Progenitor cell of endocrine pancreas (in vitro differentiated cells): ENCODE data around the gene RNF5. TPM values are rescaled to one million over a fixed set of nuclear protein-coding genes. Genes with fewer than 3 reads are reported as not detected.
A peak's percentile ranks its signal among the peaks of the same experiment; 100 is the strongest.

Experiments used
- DNase-seq: peaks from one replicate; pipeline ENCODE4 v3.0.0; 2021; ENCODE audit warnings: low spot score; ENCODE audit not compliant: unreplicated experiment
- H3K27ac Mint-ChIP-seq: 2 replicates; pipeline ENCODE4 v1.8.0; 2021; ENCODE audit warnings: mild to moderate bottlenecking, moderate library complexity, mixed read lengths
- H3K27me3 Mint-ChIP-seq: 2 replicates; pipeline ENCODE4 v1.8.0; 2021; ENCODE audit warnings: mixed read lengths
- H3K36me3 Mint-ChIP-seq: 2 replicates; pipeline ENCODE4 v1.8.0; 2022; ENCODE audit warnings: mixed read lengths; ENCODE audit not compliant: insufficient read depth
- H3K4me1 Mint-ChIP-seq: 2 replicates; pipeline ENCODE4 v1.8.0; 2021; ENCODE audit warnings: low read depth, mixed read lengths
- H3K4me3 Mint-ChIP-seq: 2 replicates; pipeline ENCODE4 v1.8.0; 2021; ENCODE audit warnings: low read depth, mild to moderate bottlenecking, moderate library complexity, mixed read lengths
- H3K9me3 Mint-ChIP-seq: 2 replicates; pipeline ENCODE4 v1.8.0; 2021; ENCODE audit warnings: low read depth, mixed read lengths
- total RNA-seq: library from RNA; stranded (reverse); gene quantifications from 2 replicates; pipeline ENCODE4 v1.2.1, GENCODE V29; 2021
- TF ChIP-seq, protein P1 (sequence below): fragments of 200-600 bp; sonication (generic); IDR thresholded peaks from one replicate; pipeline ENCODE4 v1.5.0; 2021; ENCODE audit warnings: antibody characterized with exemption, mild to moderate bottlenecking; ENCODE audit not compliant: unreplicated experiment

RNF5 gene
- total RNA-seq, 1 donor from 2014 or later = 92.2 TPM

GRCh38 chr6:32153564-32154513, 24.4 kb upstream of the RNF5 start, which contains the start of gene PPT2:
PPT2 (plus strand) TSS chr6:32154141; CDS start chr6:32154595, 454 bp downstream.
- DNase-seq = peak; percentile 75
- H3K27me3 Mint-ChIP-seq = peaks cover 13% of the 10 kb centered on the region
- peaks cover 28% of the 10 kb centered on the region for H3K4me1 Mint-ChIP-seq
- H3K36me3 Mint-ChIP-seq = peaks cover 17% of the 10 kb centered on the region
- H3K27ac Mint-ChIP-seq = peak within 1 kb of the TSS; percentile 98
- peak within 1 kb of the TSS; percentile 99 for H3K4me3 Mint-ChIP-seq
- H3K9me3 Mint-ChIP-seq = no peaks in the 10 kb centered on the region
- TF ChIP-seq, protein P1, sequence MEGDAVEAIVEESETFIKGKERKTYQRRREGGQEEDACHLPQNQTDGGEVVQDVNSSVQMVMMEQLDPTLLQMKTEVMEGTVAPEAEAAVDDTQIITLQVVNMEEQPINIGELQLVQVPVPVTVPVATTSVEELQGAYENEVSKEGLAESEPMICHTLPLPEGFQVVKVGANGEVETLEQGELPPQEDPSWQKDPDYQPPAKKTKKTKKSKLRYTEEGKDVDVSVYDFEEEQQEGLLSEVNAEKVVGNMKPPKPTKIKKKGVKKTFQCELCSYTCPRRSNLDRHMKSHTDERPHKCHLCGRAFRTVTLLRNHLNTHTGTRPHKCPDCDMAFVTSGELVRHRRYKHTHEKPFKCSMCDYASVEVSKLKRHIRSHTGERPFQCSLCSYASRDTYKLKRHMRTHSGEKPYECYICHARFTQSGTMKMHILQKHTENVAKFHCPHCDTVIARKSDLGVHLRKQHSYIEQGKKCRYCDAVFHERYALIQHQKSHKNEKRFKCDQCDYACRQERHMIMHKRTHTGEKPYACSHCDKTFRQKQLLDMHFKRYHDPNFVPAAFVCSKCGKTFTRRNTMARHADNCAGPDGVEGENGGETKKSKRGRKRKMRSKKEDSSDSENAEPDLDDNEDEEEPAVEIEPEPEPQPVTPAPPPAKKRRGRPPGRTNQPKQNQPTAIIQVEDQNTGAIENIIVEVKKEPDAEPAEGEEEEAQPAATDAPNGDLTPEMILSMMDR = peak; percentile 38

DNA sequence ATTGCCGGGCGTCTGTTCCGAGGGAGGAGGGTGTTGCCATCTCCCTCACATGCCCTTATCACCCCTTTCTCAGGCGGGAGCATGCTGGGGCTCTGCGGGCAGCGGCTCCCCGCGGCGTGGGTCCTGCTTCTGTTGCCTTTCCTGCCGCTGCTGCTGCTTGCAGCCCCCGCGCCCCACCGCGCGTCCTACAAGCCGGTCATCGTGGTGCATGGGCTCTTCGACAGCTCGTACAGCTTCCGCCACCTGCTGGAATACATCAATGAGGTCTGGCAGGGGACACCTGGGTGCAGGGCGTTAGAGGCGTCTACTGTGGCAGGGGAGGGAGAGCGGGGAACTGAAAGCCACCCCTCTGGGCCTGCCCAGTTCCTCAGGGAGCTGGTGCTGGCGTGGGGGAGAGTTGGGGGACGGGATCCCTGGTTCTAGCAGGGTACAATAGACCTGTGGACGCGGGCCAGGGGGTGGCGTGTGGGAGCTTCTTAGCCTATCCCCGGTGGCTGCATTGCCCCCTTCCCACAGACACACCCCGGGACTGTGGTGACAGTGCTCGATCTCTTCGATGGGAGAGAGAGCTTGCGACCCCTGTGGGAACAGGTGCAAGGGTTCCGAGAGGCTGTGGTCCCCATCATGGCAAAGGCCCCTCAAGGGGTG, 23.6 kb upstream of the RNF5 start:
- Mint-ChIP-seq H3K27ac (peak overlapping the region; percentile 98), H3K9me3 (no peaks in the 10 kb centered on the region), H3K36me3 (peaks cover 17% of the 10 kb centered on the region), H3K4me3 (peak overlapping the region; percentile 99), H3K27me3 (peaks cover 13% of the 10 kb centered on the region), H3K4me1 (peaks cover 28% of the 10 kb centered on the region)
- DNase-seq = peak; percentile 59
- TF ChIP-seq, protein P1 = peak; percentile 63

- no peak for DNase-seq
- Mint-ChIP-seq H3K27me3 (no peaks in the 10 kb centered on the region), H3K36me3 (peaks cover 16% of the 10 kb centered on the region), H3K9me3 (no peaks in the 10 kb centered on the region), H3K4me1 (peaks cover 28% of the 10 kb centered on the region), H3K27ac (no peak overlapping the region), H3K4me3 (no peak overlapping the region)
- TF ChIP-seq, protein P1 = no peak
Measured at GRCh38 chr6:32156891-32157290, 21.3 kb upstream of the RNF5 start.

GRCh38 chr6:32158052-32158451, 20.2 kb upstream of the RNF5 start:
- TF ChIP-seq, protein P1 = no peak
- Mint-ChIP-seq H3K27ac (no peak overlapping the region), H3K36me3 (peaks cover 23% of the 10 kb centered on the region), H3K4me3 (no peak overlapping the region), H3K4me1 (peaks cover 18% of the 10 kb centered on the region), H3K27me3 (no peaks in the 10 kb centered on the region), H3K9me3 (no peaks in the 10 kb centered on the region)
- no peak for DNase-seq

GRCh38 chr6:32163559-32164258, 14.5 kb upstream of the RNF5 start:
- Mint-ChIP-seq H3K27me3 (no peaks in the 10 kb centered on the region), H3K4me3 (no peak overlapping the region), H3K36me3 (peaks cover 25% of the 10 kb centered on the region), H3K27ac (no peak overlapping the region), H3K9me3 (no peaks in the 10 kb centered on the region), H3K4me1 (peaks cover 24% of the 10 kb centered on the region)
- TF ChIP-seq, protein P1 = no peak
- no peak for DNase-seq
